Lower lobe of right lung (tissue), 2 donors: ENCODE measurements around the gene LAMTOR5. TPM values are rescaled to one million over a fixed set of nuclear protein-coding genes. Genes with fewer than 3 reads are reported as not detected.

Experiments
- ATAC-seq, 2 donors: fragments of 200-7000 bp; cut with Tn5 transposase; one replicate each; pipeline ENCODE4 v1.9.1; 2020 to 2022; ENCODE audit warnings: mild to moderate bottlenecking in 2 of 2, moderate library complexity in 2 of 2
- DNase-seq: peaks from one replicate; pipeline ENCODE4 v3.0.0-alpha.2; 2020
- H3K27ac ChIP-seq: fragments of 200-600 bp; one replicate; pipeline ENCODE4 v1.8.0; 2022
- H3K27me3 ChIP-seq: fragments of 200-600 bp; one replicate; pipeline ENCODE4 v1.8.0; 2022; ENCODE audit warnings: low read depth
- H3K36me3 ChIP-seq: fragments of 200-600 bp; one replicate; pipeline ENCODE4 v1.8.0; 2022; ENCODE audit warnings: mild to moderate bottlenecking
- H3K4me1 ChIP-seq: fragments of 200-600 bp; one replicate; pipeline ENCODE4 v1.8.0; 2022
- H3K4me3 ChIP-seq: fragments of 200-600 bp; one replicate; pipeline ENCODE4 v1.8.0; 2022; ENCODE audit warnings: mild to moderate bottlenecking
- H3K9me3 ChIP-seq: fragments of 200-600 bp; one replicate; pipeline ENCODE4 v1.8.0; 2022
- CTCF ChIP-seq: fragments of 200-600 bp; IDR thresholded peaks from one replicate; pipeline ENCODE4 v1.8.0; 2022; ENCODE audit warnings: antibody characterized with exemption, mild to moderate bottlenecking
- intact Hi-C: fragments of 100-400 bp; cut with DNase I; formaldehyde crosslinking; loops from one replicate; pipeline ENCODE4 v1.11.0; 2022
- total RNA-seq: library from RNA; stranded (reverse); fragmentation: NEBNext Ultra II Directional; extraction: Animal tissue kit (Norgen Biotek cat#: 25700); gene quantifications from one replicate; pipeline ENCODE4 v1.2.1, GENCODE V29; 2021
- donor health status: DM: no; HTN: yes; CAD: no; lungs with severe emphysema.

Gene LAMTOR5
- total RNA-seq, 1 donor from 2014 or later = 121 TPM

GRCh38 chr1:110361856-110362255 lies 45.6 kb downstream of the LAMTOR5 start:
- ATAC-seq (no peak), DNase-seq (no peak)
- intact Hi-C loops = no loop called here
- TF ChIP-seq CTCF = no peak
- H3K4me3 ChIP-seq = no peak overlapping the region
- no peak overlapping the region for H3K27ac ChIP-seq
- no peaks in the 10 kb centered on the region for H3K9me3 ChIP-seq
- H3K4me1 ChIP-seq = no peaks in the 10 kb centered on the region
- peaks cover 34% of the 10 kb centered on the region for H3K36me3 ChIP-seq
- H3K27me3 ChIP-seq = no peaks in the 10 kb centered on the region

- H3K4me3 ChIP-seq = no peak overlapping the region
- H3K9me3 ChIP-seq = no peaks in the 10 kb centered on the region
- H3K27me3 ChIP-seq = no peaks in the 10 kb centered on the region
- intact Hi-C loops = no loop called here
- H3K4me1 ChIP-seq = no peaks in the 10 kb centered on the region
- DNase-seq = no peak
- no peak for TF ChIP-seq CTCF
- no peak for ATAC-seq
- H3K27ac ChIP-seq = no peak overlapping the region
- H3K36me3 ChIP-seq = peaks cover 24% of the 10 kb centered on the region
Measured at GRCh38 chr1:110360431-110360830, 47.1 kb downstream of the LAMTOR5 start.

DNA sequence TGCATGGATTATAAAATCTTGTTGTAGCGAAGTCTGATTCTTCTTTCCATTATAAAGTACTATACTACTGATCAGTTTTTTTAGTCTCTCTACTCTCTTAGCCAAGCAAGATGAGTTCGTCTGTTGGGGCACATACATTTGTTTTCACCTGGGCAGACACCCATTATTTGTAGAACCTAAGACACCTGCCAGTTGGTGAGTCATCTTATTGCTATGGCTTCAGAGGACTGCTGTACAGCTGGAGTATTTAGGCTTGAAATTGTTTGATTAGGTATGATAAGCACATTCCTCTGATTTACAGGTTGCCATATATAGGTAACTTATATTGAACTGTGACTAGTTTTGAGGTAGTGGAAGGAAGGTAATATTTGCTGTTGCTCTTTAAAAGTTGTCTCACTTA lies 51.1 kb downstream of the LAMTOR5 start:
- peak; percentile 39 to 90 for ATAC-seq
- intact Hi-C loops = no loop called here
- H3K27ac ChIP-seq = no peak overlapping the region

DNA sequence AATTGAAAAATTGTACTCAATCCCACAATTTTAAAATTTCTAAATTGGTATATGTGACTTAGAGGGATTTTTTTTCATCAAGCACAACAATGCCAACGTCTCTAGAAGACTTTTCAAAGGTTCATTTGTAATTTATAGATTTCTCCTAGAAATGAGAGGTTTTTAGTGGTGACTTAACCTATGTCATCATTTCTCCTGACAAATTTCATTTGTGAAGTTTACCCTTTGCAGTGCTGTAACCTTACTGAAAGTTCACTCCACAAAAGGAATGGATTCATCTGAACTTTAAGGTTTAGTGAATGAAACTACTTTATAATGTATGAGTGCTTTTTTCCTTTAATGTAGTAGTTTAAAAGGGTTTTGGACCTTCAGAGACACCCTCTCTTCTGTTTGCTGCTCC lies 52.2 kb downstream of the LAMTOR5 start:
- H3K27ac ChIP-seq = no peak overlapping the region
- H3K27me3 ChIP-seq = no peaks in the 10 kb centered on the region
- ATAC-seq = no peak
- DNase-seq = no peak
- TF ChIP-seq CTCF = no peak
- H3K4me1 ChIP-seq = peaks cover 17% of the 10 kb centered on the region
- intact Hi-C loops = no loop called here
- no peaks in the 10 kb centered on the region for H3K36me3 ChIP-seq
- H3K4me3 ChIP-seq = no peak overlapping the region
- no peaks in the 10 kb centered on the region for H3K9me3 ChIP-seq

More for the DNA sequence above, 51.1 kb downstream of the LAMTOR5 start:
- Histone ChIP-seq H3K27me3 (no peaks in the 10 kb centered on the region), H3K4me1 (peaks cover 7% of the 10 kb centered on the region), H3K36me3 (no peaks in the 10 kb centered on the region), H3K4me3 (no peak overlapping the region), H3K9me3 (no peaks in the 10 kb centered on the region)
- DNase-seq = no peak
- no peak for TF ChIP-seq CTCF

Other genes starting within 250 kb of the LAMTOR5 start
- gene KCNC4, start 197.4 kb downstream of the LAMTOR5 start, total RNA-seq = 10.0 TPM
- 23.3 TPM for gene RBM15, start 68.3 kb downstream of the LAMTOR5 start, total RNA-seq
- 9.6 TPM for gene SLC16A4, start 16.7 kb downstream of the LAMTOR5 start, total RNA-seq
- gene PROK1, start 43.5 kb upstream of the LAMTOR5 start, total RNA-seq = not detected
- not detected for gene KCNA10, start 111.5 kb upstream of the LAMTOR5 start, total RNA-seq
- 0.77 TPM for gene KCNA2, start 198.7 kb upstream of the LAMTOR5 start, total RNA-seq